Mucosa of descending colon (tissue), 3 donors: ENCODE data around the gene MROH2A. TPM values are rescaled to one million over a fixed set of nuclear protein-coding genes. Genes with fewer than 3 reads are reported as not detected.
"Not testable (repeated sequence)": the region's sequence is repeated elsewhere in the genome, so short reads cannot be mapped to it uniquely, and the experiment has no call there.

Source experiments
- ATAC-seq: fragments of 200-7000 bp; cut with Tn5 transposase; one replicate; pipeline ENCODE4 v1.9.1; 2020; ENCODE audit warnings: mild to moderate bottlenecking, moderate library complexity
- DNase-seq, 3 donors: peaks; one replicate each; pipeline ENCODE4 v3.0.0-alpha.2; 2020
- H3K36me3 ChIP-seq: fragments of 200-600 bp; one replicate; pipeline ENCODE4 v1.8.0; 2021; ENCODE audit warnings: low read depth, mild to moderate bottlenecking
- H3K4me1 ChIP-seq: fragments of 200-600 bp; one replicate; pipeline ENCODE4 v1.8.0; 2021; ENCODE audit warnings: low read depth, mild to moderate bottlenecking
- H3K4me3 ChIP-seq: fragments of 200-600 bp; one replicate; pipeline ENCODE4 v1.8.0; 2021; ENCODE audit warnings: mild to moderate bottlenecking
- H3K9me3 ChIP-seq: fragments of 200-600 bp; one replicate; pipeline ENCODE4 v1.8.0; 2021; ENCODE audit warnings: mild to moderate bottlenecking
- CTCF ChIP-seq: fragments of 200-600 bp; IDR thresholded peaks from one replicate; pipeline ENCODE4 v1.8.0; 2022; ENCODE audit warnings: antibody characterized with exemption, mild to moderate bottlenecking
- intact Hi-C, 2 donors: fragments of 100-400 bp; cut with DNase I in 1 of 2; cut with micrococcal nuclease in 1 of 2; formaldehyde crosslinking; loops; one replicate each; pipeline versions ENCODE4 v1.11.0 to v1.11.1; 2022; cut with DNase I, micrococcal nuclease
- total RNA-seq, 3 donors: library from RNA; stranded (reverse); fragmentation: NEBNext Ultra II Directional in 2 of 3; extraction: Animal tissue kit (Norgen Biotek cat#: 25700) in 2 of 3; gene quantifications; one replicate each; pipeline versions ENCODE4 v1.2.1 to v1.2.4, GENCODE V29; 2021 to 2023
- donor health status: DM: no; HTN: no; CAD: no; lungs with moderate emphysema.
- donor health status: DM: no; HTN: no; CAD: no.
- donor health status: DM: no; HTN: yes; CAD: no.

The MROH2A gene
- total RNA-seq, 3 donors from 2014 or later = 0.20 TPM; not detected in 2

- no peaks in the 10 kb centered on the region for H3K36me3 ChIP-seq
- intact Hi-C loops = no loop called here
- H3K9me3 ChIP-seq = no peaks in the 10 kb centered on the region
- no peak for TF ChIP-seq CTCF
- no peak overlapping the region for H3K4me3 ChIP-seq
- DNase-seq (no peak), ATAC-seq (peak; percentile 54)
- no peaks in the 10 kb centered on the region for H3K4me1 ChIP-seq
Observed at GRCh38 chr2:233745073-233745755, 32.9 kb upstream of the MROH2A start.

GRCh38 chr2:233745838-233746237, 32.3 kb upstream of the MROH2A start:
- not testable (repeated sequence) for H3K36me3 ChIP-seq

GRCh38 chr2:233746475-233747282, 31.5 kb upstream of the MROH2A start:
- TF ChIP-seq CTCF = no peak
- no peak for ATAC-seq
- intact Hi-C loops = no loop called here
- Histone ChIP-seq H3K4me3 (no peak overlapping the region), H3K4me1 (no peaks in the 10 kb centered on the region), H3K9me3 (peaks cover 8% of the 10 kb centered on the region), H3K36me3 (no peaks in the 10 kb centered on the region)
- DNase-seq = no peak

More at GRCh38 chr2:233745838-233746237, 32.3 kb upstream of the MROH2A start:
- DNase-seq, H3K4me3 ChIP-seq, intact Hi-C loops, ATAC-seq, H3K4me1 ChIP-seq, H3K9me3 ChIP-seq: not testable (repeated sequence)

- intact Hi-C loops = no loop called here
- Histone ChIP-seq H3K36me3 (no peaks in the 10 kb centered on the region), H3K4me1 (no peaks in the 10 kb centered on the region), H3K4me3 (no peak overlapping the region), H3K9me3 (peaks cover 8% of the 10 kb centered on the region)
- no peak for DNase-seq
- ATAC-seq = no peak
- no peak for TF ChIP-seq CTCF
Observed at GRCh38 chr2:233747283-233747544, 30.9 kb upstream of the MROH2A start.

GRCh38 chr2:233750689-233751088, 27.4 kb upstream of the MROH2A start:
- ATAC-seq, intact Hi-C loops, H3K4me1 ChIP-seq, H3K9me3 ChIP-seq, DNase-seq, H3K36me3 ChIP-seq, H3K4me3 ChIP-seq: not testable (repeated sequence)

GRCh38 chr2:233751212-233752009, 26.7 kb upstream of the MROH2A start:
- H3K9me3 ChIP-seq, intact Hi-C loops, H3K4me3 ChIP-seq, H3K4me1 ChIP-seq, DNase-seq, H3K36me3 ChIP-seq: not testable (repeated sequence)
- peak; percentile 65 for ATAC-seq
